ENCODE data around the gene RTBDN. TPM values are rescaled to one million over a fixed set of nuclear protein-coding genes. Genes with fewer than 3 reads are reported as not detected.
A peak's percentile ranks its signal among the peaks of the same experiment; 100 is the strongest.

The RTBDN gene
- total RNA-seq, 1 donor from 2014 or later: not detected

DNA sequence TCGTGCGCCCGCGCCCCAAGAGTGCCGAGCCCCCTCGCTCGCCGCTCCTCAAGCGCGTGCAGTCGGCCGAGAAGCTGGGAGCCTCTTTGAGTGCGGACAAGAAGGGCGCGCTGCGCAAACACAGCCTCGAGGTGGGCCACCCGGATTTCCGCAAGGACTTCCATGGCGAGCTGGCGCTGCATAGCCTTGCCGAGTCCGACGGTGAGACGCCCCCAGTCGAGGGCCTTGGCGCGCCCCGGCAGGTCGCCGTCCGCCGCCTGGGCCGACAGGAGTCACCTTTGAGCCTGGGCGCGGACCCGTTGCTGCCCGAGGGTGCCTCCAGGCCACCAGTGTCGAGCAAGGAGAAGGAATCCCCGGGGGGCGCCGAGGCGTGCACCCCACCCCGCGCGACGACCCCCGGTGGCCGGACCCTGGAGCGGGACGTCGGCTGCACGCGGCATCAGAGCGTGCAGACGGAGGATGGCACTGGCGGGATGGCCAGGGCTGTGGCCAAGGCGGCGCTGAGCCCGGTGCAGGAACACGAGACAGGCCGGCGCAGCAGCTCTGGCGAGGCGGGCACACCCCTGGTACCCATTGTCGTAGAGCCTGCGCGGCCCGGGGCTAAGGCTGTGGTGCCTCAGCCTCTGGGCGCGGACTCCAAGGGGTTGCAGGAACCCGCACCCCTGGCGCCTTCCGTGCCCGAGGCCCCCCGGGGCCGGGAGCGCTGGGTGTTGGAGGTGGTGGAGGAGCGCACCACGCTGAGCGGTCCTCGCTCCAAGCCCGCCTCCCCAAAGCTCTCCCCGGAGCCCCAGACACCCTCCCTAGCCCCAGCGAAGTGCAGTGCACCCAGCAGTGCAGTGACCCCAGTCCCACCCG lies 39.7 kb upstream of the RTBDN start:
- H3K4me1 ChIP-seq: peaks cover 8% of the 10 kb centered on the region
- no peak for DNase-seq
- TF ChIP-seq, protein P1, sequence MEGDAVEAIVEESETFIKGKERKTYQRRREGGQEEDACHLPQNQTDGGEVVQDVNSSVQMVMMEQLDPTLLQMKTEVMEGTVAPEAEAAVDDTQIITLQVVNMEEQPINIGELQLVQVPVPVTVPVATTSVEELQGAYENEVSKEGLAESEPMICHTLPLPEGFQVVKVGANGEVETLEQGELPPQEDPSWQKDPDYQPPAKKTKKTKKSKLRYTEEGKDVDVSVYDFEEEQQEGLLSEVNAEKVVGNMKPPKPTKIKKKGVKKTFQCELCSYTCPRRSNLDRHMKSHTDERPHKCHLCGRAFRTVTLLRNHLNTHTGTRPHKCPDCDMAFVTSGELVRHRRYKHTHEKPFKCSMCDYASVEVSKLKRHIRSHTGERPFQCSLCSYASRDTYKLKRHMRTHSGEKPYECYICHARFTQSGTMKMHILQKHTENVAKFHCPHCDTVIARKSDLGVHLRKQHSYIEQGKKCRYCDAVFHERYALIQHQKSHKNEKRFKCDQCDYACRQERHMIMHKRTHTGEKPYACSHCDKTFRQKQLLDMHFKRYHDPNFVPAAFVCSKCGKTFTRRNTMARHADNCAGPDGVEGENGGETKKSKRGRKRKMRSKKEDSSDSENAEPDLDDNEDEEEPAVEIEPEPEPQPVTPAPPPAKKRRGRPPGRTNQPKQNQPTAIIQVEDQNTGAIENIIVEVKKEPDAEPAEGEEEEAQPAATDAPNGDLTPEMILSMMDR (IDR thresholded peaks at IDR 0.05; ENCODE audit: borderline replicate concordance): no peak
- H3K9me3 ChIP-seq (replicated peaks): no peaks in the 10 kb centered on the region
- H3K36me3 ChIP-seq: peaks cover 34% of the 10 kb centered on the region
- no peak overlapping the region for H3K27ac ChIP-seq (replicated peaks)
- H3K27me3 ChIP-seq (ENCODE audit: low read depth): peaks cover 13% of the 10 kb centered on the region
- peak overlapping the region; percentile 59 for H3K4me3 ChIP-seq
- intact Hi-C loops (cut with micrococcal nuclease): no loop called here

DNA sequence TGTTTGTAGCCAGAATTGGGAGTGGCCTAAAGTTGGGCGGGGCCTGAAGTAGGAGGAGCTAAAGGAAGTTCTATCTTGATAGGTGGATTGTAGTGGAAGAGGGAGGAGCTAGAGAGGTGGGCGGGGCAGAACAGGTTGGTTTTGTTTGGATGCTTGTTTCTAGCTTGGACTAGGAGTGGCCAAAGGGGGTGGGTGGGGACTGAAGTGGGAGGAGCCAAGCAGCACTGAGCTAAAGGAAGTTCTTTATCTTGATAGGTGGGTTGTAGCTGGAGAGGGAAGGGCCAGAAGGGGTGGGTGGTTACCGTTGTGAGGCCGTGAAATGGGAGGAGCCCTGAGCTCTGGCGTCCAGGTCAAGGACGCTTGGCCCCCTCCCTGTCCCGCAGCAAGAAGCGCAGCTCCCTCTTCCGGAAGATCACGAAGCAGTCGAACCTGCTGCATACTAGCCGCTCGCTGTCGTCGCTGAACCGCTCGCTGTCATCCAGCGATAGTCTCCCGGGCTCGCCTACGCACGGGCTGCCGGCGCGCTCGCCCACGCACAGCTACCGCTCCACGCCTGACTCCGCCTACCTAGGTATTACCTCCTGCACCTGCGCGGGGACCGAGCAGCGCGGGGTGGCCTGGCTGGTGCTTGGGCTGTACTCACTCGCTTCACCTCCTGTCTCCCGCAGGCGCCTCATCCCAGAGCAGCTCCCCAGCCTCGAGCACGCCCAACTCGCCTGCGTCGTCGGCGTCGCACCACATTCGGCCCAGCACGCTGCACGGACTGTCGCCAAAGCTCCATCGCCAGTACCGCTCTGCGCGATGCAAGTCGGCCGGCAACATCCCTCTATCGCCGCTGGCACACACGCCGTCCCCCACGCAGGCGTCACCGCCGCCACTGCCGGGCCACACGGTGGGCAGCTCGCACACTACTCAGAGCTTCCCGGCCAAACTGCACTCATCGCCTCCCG lies 38.8 kb upstream of the RTBDN start:
- Histone ChIP-seq H3K36me3 (peaks cover 28% of the 10 kb centered on the region), H3K4me3 (peak overlapping the region; percentile 59), H3K27ac (replicated peaks) (no peak overlapping the region), H3K27me3 (ENCODE audit: low read depth) (peaks cover 22% of the 10 kb centered on the region), H3K9me3 (replicated peaks) (no peaks in the 10 kb centered on the region), H3K4me1 (peaks cover 8% of the 10 kb centered on the region)
- no peak for DNase-seq
- intact Hi-C loops (cut with micrococcal nuclease): no loop called here
- TF ChIP-seq, protein P1 (IDR thresholded peaks at IDR 0.05; ENCODE audit: borderline replicate concordance): no peak

DNA sequence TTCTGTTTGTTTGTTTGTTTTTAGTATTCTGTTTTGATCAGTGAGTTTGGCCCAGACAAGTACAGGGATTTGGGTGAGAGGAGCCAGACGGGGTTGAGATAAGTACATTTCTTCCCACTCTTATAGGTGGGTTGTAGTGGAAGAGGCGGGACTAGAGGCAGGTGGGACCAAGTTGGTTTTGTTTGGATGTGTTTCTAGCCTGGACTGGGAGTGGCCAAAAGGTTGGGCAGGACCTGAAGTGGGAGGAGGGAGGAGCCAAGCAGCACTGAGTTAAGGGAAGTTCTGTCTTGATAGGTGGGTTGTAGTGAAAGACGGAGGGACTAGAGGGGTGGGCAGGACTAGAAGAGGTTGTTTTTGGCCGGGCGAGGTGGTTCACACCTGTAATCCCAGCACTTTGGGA lies 37.9 kb upstream of the RTBDN start:
- no peak overlapping the region for H3K4me3 ChIP-seq
- peaks cover 18% of the 10 kb centered on the region for H3K36me3 ChIP-seq
- H3K9me3 ChIP-seq (replicated peaks): no peaks in the 10 kb centered on the region
- intact Hi-C loops (cut with micrococcal nuclease): no loop called here
- DNase-seq: no peak
- TF ChIP-seq, protein P1 (IDR thresholded peaks at IDR 0.05; ENCODE audit: borderline replicate concordance): no peak
- H3K27me3 ChIP-seq (ENCODE audit: low read depth): peaks cover 30% of the 10 kb centered on the region
- H3K4me1 ChIP-seq: peaks cover 15% of the 10 kb centered on the region
- no peak overlapping the region for H3K27ac ChIP-seq (replicated peaks)

DNA sequence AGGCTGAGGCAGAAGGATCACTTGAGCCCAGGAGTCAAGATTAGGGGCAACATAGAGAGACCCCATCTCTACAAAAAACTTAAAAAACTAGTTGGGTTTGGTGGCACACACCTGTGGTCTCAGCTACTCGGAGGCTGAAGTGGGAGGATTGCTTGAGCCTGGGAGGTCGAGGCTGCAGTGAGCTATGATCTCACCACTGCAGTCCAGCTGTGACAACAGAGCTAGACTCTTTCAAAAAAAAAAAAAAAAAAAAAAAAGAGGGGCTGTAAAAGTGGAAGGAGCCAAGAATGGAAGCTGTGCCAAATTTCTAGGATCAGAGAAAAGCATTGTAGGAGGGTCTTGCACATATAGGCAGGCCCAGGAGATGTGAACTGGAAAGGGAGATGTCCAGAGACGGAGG lies 37.3 kb upstream of the RTBDN start:
- Histone ChIP-seq H3K4me1 (peaks cover 17% of the 10 kb centered on the region), H3K9me3 (replicated peaks) (no peaks in the 10 kb centered on the region), H3K36me3 (peaks cover 13% of the 10 kb centered on the region), H3K4me3 (no peak overlapping the region), H3K27ac (replicated peaks) (no peak overlapping the region), H3K27me3 (ENCODE audit: low read depth) (peaks cover 36% of the 10 kb centered on the region)
- intact Hi-C loops (cut with micrococcal nuclease): no loop called here
- TF ChIP-seq, protein P1 (IDR thresholded peaks at IDR 0.05; ENCODE audit: borderline replicate concordance): no peak
- no peak for DNase-seq

DNA sequence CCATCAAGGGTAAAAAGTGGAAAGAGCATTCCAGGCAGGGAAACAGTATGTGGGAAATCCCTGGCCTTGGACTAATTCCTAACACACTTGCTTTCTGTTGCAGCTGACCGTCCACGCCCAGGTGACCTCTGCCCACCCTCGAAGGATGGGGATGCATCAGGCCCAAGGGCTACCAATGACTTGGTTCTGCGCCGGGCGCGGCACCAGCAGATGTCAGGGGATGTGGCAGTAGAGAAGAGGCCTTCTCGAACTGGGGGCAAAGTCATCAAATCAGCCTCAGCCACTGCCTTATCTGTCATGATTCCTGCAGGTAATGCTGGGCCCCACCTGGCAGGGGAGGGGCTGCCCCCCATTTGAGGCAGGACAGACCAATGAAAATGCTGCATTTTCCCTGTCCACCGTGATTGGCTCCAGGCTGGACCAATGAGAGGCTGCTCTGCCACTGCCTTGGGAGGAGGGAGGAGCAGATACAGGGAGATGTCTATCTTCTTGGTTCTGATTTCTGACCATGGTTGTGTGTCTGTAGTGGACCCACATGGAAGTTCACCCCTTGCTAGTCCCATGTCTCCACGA lies 34.2 kb upstream of the RTBDN start:
- no peak overlapping the region for H3K4me3 ChIP-seq
- TF ChIP-seq, protein P1 (IDR thresholded peaks at IDR 0.05; ENCODE audit: borderline replicate concordance): no peak

More for the DNA sequence above, 34.2 kb upstream of the RTBDN start:
- Histone ChIP-seq H3K4me1 (peaks cover 15% of the 10 kb centered on the region), H3K36me3 (no peaks in the 10 kb centered on the region), H3K27me3 (ENCODE audit: low read depth) (peaks cover 29% of the 10 kb centered on the region), H3K9me3 (replicated peaks) (no peaks in the 10 kb centered on the region), H3K27ac (replicated peaks) (no peak overlapping the region)
- intact Hi-C loops (cut with micrococcal nuclease): no loop called here
- DNase-seq: no peak
